ENCODE data around the gene AGXT2.
"Not testable (repeated sequence)": the region's sequence is repeated elsewhere in the genome, so short reads cannot be mapped to it uniquely, and the experiment has no call there.

Gene AGXT2

DNA sequence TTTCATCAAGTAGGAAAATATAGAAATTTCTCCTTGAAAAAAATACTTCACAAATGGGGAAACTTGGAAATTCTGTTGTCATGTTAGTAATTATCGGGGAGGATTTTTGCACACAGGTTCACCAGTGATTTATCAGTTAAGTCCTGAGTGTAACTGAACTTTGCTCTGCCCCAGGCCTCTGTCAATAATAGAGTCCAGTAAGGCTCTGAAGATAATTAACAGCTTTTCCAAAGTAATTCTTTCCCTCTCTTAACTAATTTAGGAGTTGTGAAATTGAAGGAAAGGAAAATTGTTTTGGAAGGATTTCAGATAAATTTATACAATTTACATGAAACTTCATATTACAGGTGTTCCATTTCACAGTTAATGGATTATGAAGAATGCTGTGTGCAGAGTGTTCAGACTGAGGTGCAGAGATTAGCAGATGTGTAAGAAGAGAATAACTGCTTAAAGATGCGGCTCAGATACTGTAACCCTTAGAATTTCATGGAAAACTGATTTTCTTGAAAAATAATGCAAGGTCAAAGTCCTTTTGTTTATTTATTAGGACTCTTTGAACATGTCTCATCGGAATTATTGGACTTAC, 2.9 kb upstream of the AGXT2 start:
- DNase-seq = no peak

DNA sequence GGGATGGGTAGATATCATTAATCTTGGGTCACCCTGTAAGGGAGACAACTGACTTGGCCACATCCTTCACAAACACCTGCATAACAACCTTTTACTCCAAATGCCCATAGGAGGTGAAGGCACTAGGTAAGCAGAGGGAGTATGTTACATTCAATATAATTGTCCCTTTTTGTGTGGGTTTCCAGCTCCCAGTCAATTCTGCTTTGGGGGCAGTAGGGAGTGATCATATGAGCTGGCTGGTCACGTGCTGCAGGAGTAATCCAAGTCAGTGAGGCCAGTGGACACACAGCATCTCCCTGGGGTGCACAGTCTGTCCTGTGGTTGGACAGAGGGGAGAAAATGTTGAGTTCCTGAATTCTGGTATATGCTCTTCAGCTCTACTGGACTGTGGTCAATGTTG, 1.2 kb upstream of the AGXT2 start:
- no peak for DNase-seq

DNA sequence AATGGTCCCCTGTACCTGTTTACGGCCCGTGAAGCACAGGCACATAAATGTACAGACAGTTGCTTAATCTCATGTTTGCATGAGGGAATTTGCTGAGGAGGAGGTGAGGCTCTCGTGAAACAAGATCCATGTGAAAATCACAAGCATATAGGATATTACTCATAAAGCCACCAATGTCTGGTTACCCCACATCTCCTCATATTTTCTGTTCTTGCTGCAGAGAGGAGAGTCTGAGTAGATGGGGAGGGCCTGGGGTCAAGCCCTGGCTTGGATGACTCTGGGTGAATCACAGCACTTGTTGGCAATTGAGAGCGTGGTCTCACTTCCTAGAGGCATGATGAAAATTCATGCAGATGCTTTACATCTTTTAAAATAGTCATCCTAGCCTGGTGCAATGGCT, 975 bp downstream of the AGXT2 start:
- no peak for DNase-seq

- no peak for DNase-seq
Measured at GRCh38 chr5:35045280-35045679, 2.5 kb downstream of the AGXT2 start.

- DNase-seq = no peak
Measured at GRCh38 chr5:35044649-35045048, 3.1 kb downstream of the AGXT2 start.

- no peak for DNase-seq
Measured at GRCh38 chr5:35042781-35043180, 5.0 kb downstream of the AGXT2 start.

DNA sequence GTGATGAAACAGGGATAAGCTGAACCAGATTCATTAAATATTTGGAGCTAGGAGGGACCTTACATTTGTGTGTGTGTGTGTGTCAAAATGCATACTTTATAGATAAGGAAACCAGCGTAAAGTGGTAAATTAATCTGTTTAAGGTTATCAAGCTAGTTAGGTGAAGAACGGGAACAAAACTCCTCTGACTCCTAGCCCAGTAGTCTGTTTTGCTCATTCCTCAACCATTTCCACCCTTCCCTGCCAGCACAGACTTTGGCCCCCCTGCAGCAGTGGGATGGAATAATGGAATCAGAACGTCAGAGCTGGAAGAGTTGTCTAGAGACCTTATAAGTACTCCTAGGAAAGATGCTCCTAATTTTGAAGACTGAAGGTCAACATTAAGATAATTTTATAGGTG, 6.5 kb downstream of the AGXT2 start:
- no peak for DNase-seq

DNA sequence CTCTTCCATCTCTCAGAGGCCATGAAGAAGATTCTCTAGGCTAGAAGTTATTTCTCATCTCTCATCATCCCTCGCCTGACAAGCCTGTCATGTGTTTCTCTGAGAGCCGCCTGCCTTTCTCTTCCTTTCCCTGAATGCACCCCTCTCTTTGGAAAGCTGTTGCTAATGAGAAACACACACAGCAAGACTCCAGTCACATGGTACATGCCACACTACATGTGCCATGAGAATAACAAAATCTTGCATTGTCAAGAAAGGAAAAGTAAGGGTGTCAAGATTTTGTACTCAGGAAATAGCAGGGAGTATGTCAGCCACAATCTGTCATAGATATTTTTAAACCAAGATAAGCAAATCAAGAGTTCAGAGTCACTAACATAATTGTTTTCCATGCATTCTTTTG, 8.9 kb downstream of the AGXT2 start:
- no peak for DNase-seq

GRCh38 chr5:35036536-35036935, 11.2 kb downstream of the AGXT2 start:
- DNase-seq = no peak

GRCh38 chr5:35035929-35036328, 11.8 kb downstream of the AGXT2 start:
- DNase-seq = not testable (repeated sequence)

- no peak for DNase-seq
Measured at GRCh38 chr5:35035271-35035670, 12.5 kb downstream of the AGXT2 start.

DNA sequence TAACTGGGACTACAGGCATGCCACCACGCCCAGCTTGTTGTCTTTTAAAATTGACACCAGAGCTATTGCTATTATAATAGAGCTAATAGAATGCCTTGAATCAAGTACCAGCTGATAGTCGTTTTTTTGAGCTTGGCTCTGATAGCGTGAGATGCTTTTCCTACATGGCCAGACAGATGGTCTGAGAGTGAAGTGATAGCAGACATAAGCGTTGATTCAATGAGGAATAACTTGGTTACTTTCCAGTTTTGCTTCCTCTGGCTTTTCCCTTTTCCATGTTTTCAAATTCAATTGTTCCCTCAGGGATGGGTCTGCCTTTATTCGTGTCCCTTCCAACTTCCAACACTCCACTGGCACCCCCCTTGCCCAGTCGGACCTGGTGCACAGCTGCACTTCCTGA, 15.4 kb downstream of the AGXT2 start:
- DNase-seq = no peak

- no peak for DNase-seq
Measured at GRCh38 chr5:35031276-35031675, 16.5 kb downstream of the AGXT2 start.

DNA sequence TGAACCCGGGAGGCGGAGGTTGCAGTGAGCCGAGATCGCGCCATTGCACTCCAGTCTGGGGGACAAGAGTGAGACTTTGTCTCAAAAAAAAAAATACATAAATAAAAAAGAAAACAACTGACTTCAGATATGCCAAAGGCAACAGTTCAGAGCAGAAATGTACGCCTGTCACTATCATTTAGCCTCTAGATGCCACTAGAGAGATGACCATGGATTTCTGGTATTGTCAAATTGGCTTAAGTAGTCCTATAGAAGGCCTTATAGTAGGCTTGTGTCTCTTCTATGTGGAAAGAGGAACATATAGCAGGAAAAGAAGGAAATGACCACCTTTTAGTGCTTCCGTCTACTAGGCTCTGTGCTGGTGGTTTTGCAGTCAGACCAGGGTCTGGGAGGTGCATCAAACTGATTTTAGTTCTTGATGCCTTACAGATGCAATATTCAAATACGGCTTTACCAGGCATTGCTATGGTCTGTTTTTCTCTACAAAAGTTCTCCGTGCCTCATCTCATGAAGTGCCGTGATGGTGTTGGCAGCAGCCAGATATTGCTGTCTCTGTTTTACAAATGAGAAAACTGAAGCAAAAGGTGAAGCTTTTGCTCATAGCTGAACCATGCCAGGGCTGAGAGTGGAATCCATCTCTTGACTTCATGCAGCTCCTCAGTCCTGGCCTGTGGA, 17.2 kb downstream of the AGXT2 start:
- DNase-seq = peak; percentile 24

- no peak for DNase-seq
Measured at GRCh38 chr5:35029333-35029732, 18.4 kb downstream of the AGXT2 start.

DNA sequence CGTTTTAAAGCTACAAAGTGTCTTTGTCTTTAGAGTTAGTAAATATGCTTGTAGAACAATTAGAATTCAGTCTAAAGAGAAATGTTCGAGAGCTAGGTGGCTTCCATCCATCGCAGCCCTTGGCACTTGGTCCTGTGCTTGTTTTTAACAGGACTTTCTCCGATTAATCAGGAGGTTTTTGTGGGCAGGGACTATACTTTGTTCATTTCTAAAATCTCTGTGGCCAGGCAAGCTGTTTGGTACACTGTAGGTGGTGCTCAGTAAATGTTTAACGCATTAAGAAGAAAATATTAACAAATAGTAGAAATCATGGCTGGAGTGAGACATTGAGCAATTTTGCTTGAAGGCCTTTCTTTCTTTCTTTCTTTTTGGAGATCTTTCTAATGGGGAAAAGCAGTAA, 20.8 kb downstream of the AGXT2 start:
- DNase-seq = no peak

DNA sequence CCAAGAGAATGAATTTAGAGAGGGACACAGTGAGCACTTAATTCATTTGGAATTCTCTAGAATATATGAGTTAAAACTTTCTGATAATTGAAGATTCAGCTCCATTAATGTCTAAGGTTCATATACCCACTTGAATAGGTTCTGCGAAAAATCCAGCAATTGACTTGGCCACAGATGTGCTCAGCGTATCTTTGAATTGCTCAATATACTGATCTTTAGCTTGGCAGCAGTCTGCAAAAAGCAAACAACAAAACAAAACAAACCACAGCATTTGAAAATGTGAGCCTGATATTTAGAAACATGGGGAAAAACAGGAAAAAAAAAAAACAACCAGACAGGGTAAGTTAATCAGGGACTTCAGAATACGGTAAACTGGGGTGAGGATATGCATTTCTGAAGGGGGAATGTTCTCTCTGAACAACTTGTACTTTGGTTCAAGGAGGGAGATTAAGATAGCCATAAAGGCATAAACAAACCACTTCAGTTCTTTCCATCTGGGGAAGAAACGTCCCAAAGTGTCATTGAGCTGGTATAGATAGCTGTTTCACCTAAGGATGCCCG, 21.4 kb downstream of the AGXT2 start:
- DNase-seq = no peak

- DNase-seq = no peak
Measured at GRCh38 chr5:35024911-35025510, 22.7 kb downstream of the AGXT2 start.

GRCh38 chr5:35023391-35024178, 24.2 kb downstream of the AGXT2 start:
- DNase-seq = no peak

DNA sequence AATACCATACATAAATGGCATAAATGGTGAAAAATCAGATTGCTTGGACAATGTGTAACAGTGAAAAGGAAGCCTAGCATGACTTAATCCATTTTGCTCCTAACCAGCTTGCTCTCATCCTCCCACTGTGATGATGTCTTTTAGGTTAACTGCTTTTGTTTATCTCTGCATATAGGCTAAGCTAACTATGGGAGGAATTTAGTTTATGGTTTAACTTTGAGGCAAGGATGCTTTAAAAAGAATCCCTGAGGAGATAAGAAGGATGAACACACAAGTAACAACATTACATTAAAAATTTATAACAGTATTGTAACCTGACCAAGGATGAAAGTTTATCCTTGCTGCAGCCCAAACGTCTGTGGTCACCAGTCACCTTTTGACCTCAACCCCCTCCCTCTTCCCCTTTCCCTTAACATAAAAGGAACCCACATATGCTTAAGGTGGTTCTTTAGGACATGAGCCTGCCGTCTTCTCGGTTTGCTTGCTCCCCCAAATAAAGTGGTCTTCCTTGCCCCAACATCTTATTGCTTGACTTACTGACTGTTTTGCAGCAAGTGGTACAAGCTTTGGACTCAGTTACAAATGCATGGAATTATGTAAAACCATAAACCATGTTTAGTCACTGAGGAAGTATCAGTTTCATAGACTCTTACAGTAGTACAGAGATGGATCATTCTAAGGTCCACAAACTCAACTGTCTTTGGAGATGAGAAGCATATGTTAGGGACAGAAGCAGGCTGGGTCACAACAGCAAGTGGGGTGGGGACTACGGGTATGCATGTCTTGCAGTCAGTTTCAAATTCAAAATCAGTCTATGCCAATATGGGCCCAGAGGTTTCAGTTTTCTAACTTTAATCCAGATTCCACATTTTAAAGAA, 31.3 kb downstream of the AGXT2 start:
- no peak for DNase-seq

- DNase-seq = no peak
Measured at GRCh38 chr5:35015063-35015462, 32.7 kb downstream of the AGXT2 start.

DNA sequence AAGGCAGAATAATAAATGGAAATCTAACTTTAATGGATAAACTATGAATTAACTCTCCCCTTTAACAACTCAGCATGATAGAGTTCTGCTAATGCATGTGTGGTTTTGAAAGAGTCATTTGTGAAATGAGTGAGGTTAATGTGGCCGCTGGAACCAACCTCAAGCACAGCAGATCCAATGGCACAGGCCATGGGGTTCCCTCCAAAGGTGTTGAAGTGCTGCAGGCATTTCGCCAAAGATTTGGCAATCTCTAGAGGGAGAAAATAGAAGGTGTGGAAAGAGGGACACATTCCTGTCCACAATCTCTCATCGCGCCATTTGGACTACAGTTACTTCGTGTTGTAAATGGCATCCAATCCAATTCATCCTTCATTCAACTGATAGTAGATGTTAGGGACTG, 35.0 kb downstream of the AGXT2 start:
- no peak for DNase-seq

DNA sequence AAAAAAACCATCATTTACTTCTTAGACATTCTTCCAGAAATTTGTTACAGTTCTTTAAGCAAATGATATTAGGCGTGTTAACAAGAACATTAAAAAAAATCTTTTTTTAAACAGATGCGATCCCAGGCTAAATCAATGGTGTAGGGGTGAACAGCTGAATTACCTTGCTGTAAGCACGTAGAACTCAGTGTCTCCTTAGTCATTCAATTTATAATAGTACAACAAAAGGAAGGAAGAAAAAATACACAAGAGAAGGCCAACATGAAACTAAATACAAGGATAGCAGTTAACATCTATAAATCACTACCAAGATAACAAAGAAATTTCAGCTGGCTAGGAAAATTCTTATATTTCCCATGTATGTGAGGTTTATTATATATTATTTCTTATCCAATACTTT, 35.4 kb downstream of the AGXT2 start:
- DNase-seq = no peak

Measured in DMS53 (cell line).